Effector memory CD4-positive, alpha-beta T cell (primary cell): ENCODE measurements around the gene SYNGR1.
A peak's percentile ranks its signal among the peaks of the same experiment; 100 is the strongest.

ENCODE experiments used
- DNase-seq, 3 donors: peaks; one replicate each; pipeline ENCODE4 v3.0.0-alpha.2; 2020
- H3K27ac ChIP-seq: 2 replicates; pipeline ENCODE4 v1.7.0; 2013; ENCODE audit warnings: mild to moderate bottlenecking, low read length, moderate library complexity; ENCODE audit not compliant: insufficient read depth, poor library complexity, severe bottlenecking
- H3K27me3 ChIP-seq: replicated peaks from 2 replicates; pipeline ENCODE4 v1.7.0; 2013; ENCODE audit warnings: mild to moderate bottlenecking, low read length; ENCODE audit not compliant: insufficient read depth, control insufficient read depth, poor library complexity, severe bottlenecking
- H3K36me3 ChIP-seq: 2 replicates; pipeline ENCODE4 v1.7.0; 2013; ENCODE audit warnings: mild to moderate bottlenecking, low read length, moderate library complexity; ENCODE audit not compliant: control insufficient read depth, insufficient read depth
- H3K4me1 ChIP-seq: 2 replicates; pipeline ENCODE4 v1.7.0; 2013; ENCODE audit warnings: low read length, mild to moderate bottlenecking; ENCODE audit not compliant: control insufficient read depth, insufficient read depth, poor library complexity, severe bottlenecking
- H3K4me3 ChIP-seq: 2 replicates; pipeline ENCODE4 v1.7.0; 2013; ENCODE audit warnings: low read length, low read depth, mild to moderate bottlenecking; ENCODE audit not compliant: insufficient read depth, poor library complexity, severe bottlenecking
- H3K9me3 ChIP-seq: 2 replicates; pipeline ENCODE4 v1.7.0; 2013; ENCODE audit warnings: mild to moderate bottlenecking, low read length, moderate library complexity; ENCODE audit not compliant: control insufficient read depth

Gene SYNGR1

GRCh38 chr22:39309364-39309861 is 40.4 kb upstream of the SYNGR1 start:
- H3K36me3 ChIP-seq = peaks cover 30% of the 10 kb centered on the region
- no peaks in the 10 kb centered on the region for H3K9me3 ChIP-seq
- no peaks in the 10 kb centered on the region for H3K4me1 ChIP-seq
- no peak overlapping the region for H3K4me3 ChIP-seq
- DNase-seq = no peak
- no peaks in the 10 kb centered on the region for H3K27me3 ChIP-seq
- no peak overlapping the region for H3K27ac ChIP-seq

DNA sequence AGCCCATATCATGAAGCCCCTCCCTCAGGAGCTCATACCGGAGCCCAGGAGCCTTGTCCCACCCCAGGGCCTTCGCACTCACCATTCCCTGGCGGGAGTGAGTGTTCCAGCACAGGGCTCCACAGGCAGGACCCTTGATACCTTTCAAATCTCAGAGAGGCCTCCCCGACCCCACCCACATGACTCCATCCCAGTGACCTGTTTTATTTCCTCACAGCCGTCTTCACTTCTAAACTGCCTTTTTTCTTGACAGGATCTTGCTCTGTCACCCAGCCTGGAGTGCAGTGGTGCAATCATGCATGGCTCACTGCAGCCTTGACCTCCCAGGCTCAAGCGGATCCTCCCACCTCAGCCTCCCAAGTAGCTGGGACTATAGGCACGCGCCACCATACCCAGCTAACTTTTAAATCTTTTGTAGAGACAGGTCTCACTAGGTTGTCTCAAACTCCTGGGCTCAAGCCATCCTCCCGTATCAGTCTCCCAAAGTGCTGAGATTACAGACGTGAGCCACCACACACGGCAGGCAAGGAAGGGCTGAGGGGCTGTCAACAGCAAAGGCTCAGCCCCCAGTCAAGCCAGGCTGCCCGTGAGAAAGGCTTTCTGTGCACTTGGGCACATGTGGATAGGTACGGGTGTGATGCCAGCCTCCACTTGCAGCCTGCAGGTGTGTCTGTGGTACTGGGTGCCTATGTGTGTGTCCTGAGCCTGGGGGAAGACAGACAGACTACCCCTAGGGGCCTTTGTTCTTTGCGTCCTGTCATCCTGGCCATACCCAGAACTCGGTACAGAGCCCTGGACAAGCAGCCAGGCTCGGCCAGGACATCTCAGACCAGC is 39.7 kb upstream of the SYNGR1 start:
- Histone ChIP-seq H3K27ac (no peak overlapping the region), H3K4me3 (no peak overlapping the region), H3K4me1 (peaks cover under 1% of the 10 kb centered on the region), H3K36me3 (peaks cover 37% of the 10 kb centered on the region), H3K27me3 (no peaks in the 10 kb centered on the region), H3K9me3 (no peaks in the 10 kb centered on the region)
- no peak for DNase-seq

GRCh38 chr22:39311592-39312400 is 38.0 kb upstream of the SYNGR1 start:
- Histone ChIP-seq H3K27me3 (no peaks in the 10 kb centered on the region), H3K27ac (no peak overlapping the region), H3K4me1 (peaks cover 16% of the 10 kb centered on the region), H3K4me3 (no peak overlapping the region), H3K36me3 (peaks cover 54% of the 10 kb centered on the region), H3K9me3 (no peaks in the 10 kb centered on the region)
- DNase-seq = no peak

GRCh38 chr22:39312410-39312809 is 37.4 kb upstream of the SYNGR1 start:
- no peak for DNase-seq
- Histone ChIP-seq H3K36me3 (peaks cover 60% of the 10 kb centered on the region), H3K9me3 (no peaks in the 10 kb centered on the region), H3K4me3 (no peak overlapping the region), H3K27me3 (no peaks in the 10 kb centered on the region), H3K4me1 (peaks cover 23% of the 10 kb centered on the region), H3K27ac (no peak overlapping the region)

DNA sequence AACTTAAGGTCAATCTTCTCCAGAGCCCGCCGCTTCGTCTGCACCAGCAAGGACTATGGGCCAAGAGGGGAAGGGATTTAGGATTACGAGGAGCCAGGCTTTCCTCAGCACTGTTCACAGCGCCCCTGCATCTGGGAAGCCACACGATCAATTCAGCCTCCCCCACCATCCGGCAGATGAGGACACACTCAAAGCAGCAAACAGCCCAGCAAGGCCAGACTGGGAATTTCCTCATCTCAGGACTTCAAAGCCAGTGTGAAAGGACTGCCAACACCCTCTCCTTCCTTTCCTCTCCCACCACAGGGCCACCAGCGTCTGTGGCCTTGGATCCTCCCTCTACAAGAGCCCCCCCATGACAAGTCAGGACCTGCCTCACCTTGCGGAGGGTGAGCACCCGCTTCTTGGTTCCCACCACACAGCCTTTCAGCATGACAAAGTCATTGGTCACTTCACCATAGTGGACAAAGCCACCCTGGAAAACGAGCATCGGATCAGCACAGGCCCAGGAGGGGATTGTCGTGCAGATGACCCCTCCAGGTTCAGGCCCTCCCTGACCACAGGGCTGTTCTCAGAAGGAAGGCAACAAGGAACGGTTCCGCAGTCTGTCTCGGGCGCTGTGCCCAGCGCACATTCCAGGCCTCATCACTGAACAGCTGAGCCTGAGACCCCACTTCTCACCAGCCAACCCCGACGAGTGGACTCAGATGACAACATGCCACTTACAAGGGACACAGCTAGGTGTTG is 36.4 kb upstream of the SYNGR1 start:
- Histone ChIP-seq H3K4me3 (no peak overlapping the region), H3K27me3 (no peaks in the 10 kb centered on the region), H3K27ac (no peak overlapping the region), H3K4me1 (peaks cover 33% of the 10 kb centered on the region), H3K36me3 (peaks cover 69% of the 10 kb centered on the region), H3K9me3 (no peaks in the 10 kb centered on the region)
- DNase-seq = no peak

DNA sequence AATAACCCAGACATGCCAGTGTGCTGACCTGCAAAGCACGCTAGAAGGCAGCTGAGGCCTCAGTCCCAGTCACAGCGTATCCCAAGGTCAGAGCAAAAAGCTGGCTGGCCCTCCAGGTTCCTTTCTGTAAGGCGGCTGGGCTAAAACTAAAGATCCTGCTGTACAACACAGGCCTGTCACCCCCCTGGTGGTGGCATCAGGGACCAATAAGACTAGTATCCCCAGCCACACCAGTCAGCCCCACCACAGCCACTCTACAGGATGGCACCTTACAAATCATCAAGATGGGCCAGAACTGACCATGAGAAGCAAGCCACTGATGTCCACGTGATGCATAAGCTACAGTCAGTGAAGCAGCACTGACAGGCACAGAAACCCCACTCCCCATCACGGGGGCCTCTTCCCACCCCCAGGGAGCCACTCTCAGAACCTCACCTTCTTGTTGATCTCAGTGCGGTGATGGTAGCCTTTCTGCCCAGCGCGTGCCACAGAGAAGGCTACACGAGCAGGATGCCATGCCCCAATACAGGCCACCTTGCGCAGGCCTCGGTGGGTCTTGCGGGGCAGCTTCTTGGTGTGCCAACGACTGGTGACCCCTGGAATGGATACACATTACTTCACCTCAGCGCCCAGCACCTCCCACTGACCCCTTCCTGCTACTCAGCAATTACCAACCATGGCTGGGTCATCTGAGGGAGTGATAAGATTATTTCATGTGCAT is 35.4 kb upstream of the SYNGR1 start:
- H3K36me3 ChIP-seq = peaks cover 72% of the 10 kb centered on the region
- DNase-seq = no peak
- H3K27ac ChIP-seq = no peak overlapping the region
- peaks cover 40% of the 10 kb centered on the region for H3K4me1 ChIP-seq
- H3K27me3 ChIP-seq = no peaks in the 10 kb centered on the region
- H3K4me3 ChIP-seq = no peak overlapping the region
- no peaks in the 10 kb centered on the region for H3K9me3 ChIP-seq

GRCh38 chr22:39315389-39315788 is 34.4 kb upstream of the SYNGR1 start:
- Histone ChIP-seq H3K36me3 (peaks cover 72% of the 10 kb centered on the region), H3K27ac (peak overlapping the region; percentile 35), H3K4me3 (no peak overlapping the region), H3K9me3 (no peaks in the 10 kb centered on the region), H3K4me1 (peaks cover 40% of the 10 kb centered on the region), H3K27me3 (no peaks in the 10 kb centered on the region)
- DNase-seq = no peak

GRCh38 chr22:39316440-39317083 is 33.2 kb upstream of the SYNGR1 start:
- H3K4me3 ChIP-seq = no peak overlapping the region
- H3K4me1 ChIP-seq = peaks cover 40% of the 10 kb centered on the region
- H3K27ac ChIP-seq = peak overlapping the region; percentile 78
- H3K27me3 ChIP-seq = no peaks in the 10 kb centered on the region
- peaks cover 71% of the 10 kb centered on the region for H3K36me3 ChIP-seq
- H3K9me3 ChIP-seq = no peaks in the 10 kb centered on the region
- peak; percentile 56 to 66 (median 59) for DNase-seq
